HCT116 (cell line): ENCODE results near the gene NSMCE1. TPM values are rescaled to one million over a fixed set of nuclear protein-coding genes. Genes with fewer than 3 reads are reported as not detected.

ENCODE experiments used
- ATAC-seq: fragments of 200-7000 bp; cut with Tn5 transposase; 2 replicates; pipeline ENCODE4 v1.9.1; 2020; ENCODE audit warnings: mild to moderate bottlenecking, moderate library complexity
- BruUV-seq: library from RNA; stranded (reverse); fragments of 400-500 nt; replicated peaks from 2 replicates; lab custom pipeline; 2021; lab: Mats Ljungman, UMichigan
- CTCF ChIA-PET: fragments of 300-600 bp; sonication (Branson Sonifier 250); formaldehyde crosslinking; loops from one replicate; lab custom pipeline; 2021; ENCODE audit warnings: antibody characterized with exemption; lab: Charles Lee
- POLR2A ChIA-PET: fragments of 300-600, 350-600 bp; sonication (Branson Sonifier 250); formaldehyde crosslinking; loops from one replicate; lab custom pipeline; 2021; ENCODE audit warnings: antibody characterized with exemption; lab: Charles Lee
- RAD21 ChIA-PET, 2 experiments: fragments of 300-600 bp; sonication (Branson Sonifier 250); formaldehyde crosslinking; loops; one replicate each; lab custom pipeline; 2023; ENCODE audit warnings: low total read pairs in 2 of 2; ENCODE audit not compliant: uncharacterized antibody in 2 of 2, unreplicated experiment in 2 of 2, low non-redundant PET in 1 of 2; lab: Charles Lee
- DNase-seq: peaks from one replicate; pipeline ENCODE4 v3.0.0-alpha.2; 2010; ENCODE audit warnings: low read depth, low spot score
- H2AFZ ChIP-seq: fragments of 200-600 bp; shearing (Covaris generic), sonication (generic); 2 replicates; pipeline ENCODE4 v1.6.1; 2017; ENCODE audit warnings: low read depth, mixed run types, mixed read lengths, antibody characterized with exemption, low read length; ENCODE audit not compliant: poor library complexity, severe bottlenecking
- H3K27ac ChIP-seq: 2 replicates; pipeline ENCODE4 v1.5.1; 2012; ENCODE audit warnings: low read depth, low read length
- H3K27me3 ChIP-seq: fragments of 200-600 bp; sonication (generic); 2 replicates; pipeline ENCODE4 v1.6.1; 2016; ENCODE audit warnings: mixed run types, low read length, mixed read lengths; ENCODE audit not compliant: insufficient read depth
- H3K36me3 ChIP-seq, 2 experiments: fragments of 200-500 bp in 1 of 2; fragments of 200-600 bp in 1 of 2; sonication (Bioruptor generic) in 1 of 2; sonication (generic) in 1 of 2; 2 replicates each; pipeline versions ENCODE4 v1.5.1 to v1.6.1; 2014 to 2016; ENCODE audit warnings: low read length in 2 of 2, inconsistent platforms in 1 of 2, mixed read lengths in 1 of 2, mixed run types in 1 of 2; ENCODE audit not compliant: insufficient read depth in 2 of 2, control insufficient read depth in 1 of 2
- H3K4me1 ChIP-seq, 2 experiments: fragments of 200-600 bp in 1 of 2; sonication (generic) in 1 of 2; 2 replicates each; pipeline versions ENCODE4 v1.5.1 to v1.6.1; 2012 to 2017; ENCODE audit warnings: low read length in 2 of 2, inconsistent platforms in 1 of 2, mild to moderate bottlenecking in 1 of 2, mixed read lengths in 1 of 2, mixed run types in 1 of 2, moderate library complexity in 1 of 2; ENCODE audit not compliant: insufficient read depth in 2 of 2, control insufficient read depth in 1 of 2
- H3K4me2 ChIP-seq: fragments of 200-600 bp; sonication (generic); 2 replicates; pipeline ENCODE4 v1.6.1; 2017; ENCODE audit warnings: mixed run types, low read length, mixed read lengths
- H3K4me3 ChIP-seq, 2 experiments: fragments of 200-600 bp in 1 of 2; sonication (generic) in 1 of 2; replicated peaks in 1 of 2; 2 replicates each; pipeline ENCODE4 v1.5.1; 2011 to 2016; ENCODE audit warnings: low read length in 2 of 2, control low read depth in 1 of 2, low read depth in 1 of 2, mild to moderate bottlenecking in 1 of 2, mixed read lengths in 1 of 2, mixed run types in 1 of 2
- H3K79me2 ChIP-seq: fragments of 200-600 bp; sonication (generic); 2 replicates; pipeline ENCODE4 v1.6.1; 2017; ENCODE audit warnings: mild to moderate bottlenecking, mixed run types, low read length, moderate library complexity, mixed read lengths; ENCODE audit not compliant: insufficient read depth
- H3K9ac ChIP-seq: fragments of 200-600 bp; sonication (generic); 2 replicates; pipeline ENCODE4 v1.6.1; 2016; ENCODE audit warnings: low read length, mixed read lengths
- H3K9me2 ChIP-seq: fragments of 200-600 bp; sonication (generic), shearing (Covaris generic); 2 replicates; pipeline ENCODE4 v1.6.1; 2017; ENCODE audit warnings: mixed run types, mild to moderate bottlenecking, moderate library complexity; ENCODE audit not compliant: insufficient read depth
- H3K9me3 ChIP-seq, 2 experiments: fragments of 200-500 bp in 1 of 2; fragments of 200-600 bp in 1 of 2; sonication (Bioruptor generic) in 1 of 2; sonication (generic) in 1 of 2; 2 replicates each; pipeline ENCODE4 v1.6.1; 2014 to 2017; ENCODE audit warnings: low read length in 2 of 2, mixed read lengths in 2 of 2, inconsistent platforms in 1 of 2, low read depth in 1 of 2, mild to moderate bottlenecking in 1 of 2, mixed run types in 1 of 2, moderate library complexity in 1 of 2; ENCODE audit not compliant: control insufficient read depth in 1 of 2, insufficient read depth in 1 of 2
- H4K20me1 ChIP-seq: fragments of 200-600 bp; sonication (generic), shearing (Covaris generic); 2 replicates; pipeline ENCODE4 v1.6.1; 2017; ENCODE audit warnings: mixed run types, mild to moderate bottlenecking, moderate library complexity; ENCODE audit not compliant: insufficient read depth
- CBX3 ChIP-seq: IDR thresholded peaks from 2 replicates; pipeline ENCODE4 v1.6.1; 2012; ENCODE audit warnings: low read depth
- CEBPB ChIP-seq: IDR thresholded peaks from 2 replicates; pipeline ENCODE4 v1.6.1; 2012; ENCODE audit warnings: low read depth
- MAX ChIP-seq: IDR thresholded peaks from 2 replicates; pipeline ENCODE4 v1.6.1; 2012
- POLR2AphosphoS5 ChIP-seq: IDR thresholded peaks from 2 replicates; pipeline ENCODE4 v1.6.1; 2011; ENCODE audit warnings: mild to moderate bottlenecking, low read depth, low read length, moderate library complexity
- SIN3A ChIP-seq: IDR thresholded peaks from 2 replicates; pipeline ENCODE4 v1.6.1; 2012; ENCODE audit warnings: low read depth
- SRF ChIP-seq: IDR thresholded peaks from 2 replicates; pipeline ENCODE4 v1.6.1; 2012; ENCODE audit warnings: low read depth
- TCF7L2 ChIP-seq: IDR thresholded peaks from 2 replicates; pipeline ENCODE4 v1.7.0; 2011; ENCODE audit warnings: borderline replicate concordance, inconsistent platforms; ENCODE audit not compliant: insufficient read depth, insufficient read length; ENCODE audit errors: extremely low read depth
- ZBTB33 ChIP-seq: IDR thresholded peaks from 2 replicates; pipeline ENCODE4 v1.6.1; 2011; ENCODE audit warnings: mild to moderate bottlenecking, low read length, moderate library complexity; ENCODE audit not compliant: insufficient replicate concordance; ENCODE audit errors: extremely low read depth
- ZFX ChIP-seq: fragments of 450-650 bp; IDR thresholded peaks from 2 replicates; pipeline ENCODE4 v1.6.1; 2017
- intact Hi-C: fragments of 100-400 bp; cut with micrococcal nuclease; formaldehyde crosslinking; loops from 2 replicates; pipeline ENCODE4 v1.10.0; 2022
- total RNA-seq: library from RNA; stranded (reverse); gene quantifications from one replicate; pipeline ENCODE4 v1.2.1, GENCODE V29; 2021; ENCODE audit not compliant: unreplicated experiment

Gene NSMCE1
- total RNA-seq, 1 experiment from 2014 or later: 85.6 TPM

- CTCF ChIA-PET: interaction anchor here (3.5 kb wide), 1 partner anchor 128 kb away, joined by 18 read pairs; no protein-coding TSS in a partner anchor
Observed at GRCh38 chr16:27239906-27240655, 28.5 kb downstream of the NSMCE1 start.

More at GRCh38 chr16:27239906-27240655, 28.5 kb downstream of the NSMCE1 start:
- DNase-seq (no peak), ATAC-seq (no peak)
- H2AFZ ChIP-seq: no peak overlapping the region
- no peak for TF ChIP-seq SIN3A
- TF ChIP-seq CEBPB: no peak
- no peak for TF ChIP-seq MAX
- no peak for TF ChIP-seq TCF7L2
- no peak for TF ChIP-seq ZFX
- no peak for TF ChIP-seq POLR2AphosphoS5
- TF ChIP-seq SRF: no peak
- TF ChIP-seq ZBTB33: no peak
- TF ChIP-seq CBX3: no peak
- TF ChIP-seq, all 23 proteins: peak for 0
- Histone ChIP-seq H4K20me1 (no peaks in the 10 kb centered on the region), H3K4me2 (no peak overlapping the region), H3K27me3 (no peaks in the 10 kb centered on the region), H3K9ac (no peak overlapping the region), H3K9me2 (no peaks in the 10 kb centered on the region), H3K79me2 (no peaks in the 10 kb centered on the region; the same call in 1 of the 2 replicates), H3K27ac (no peak overlapping the region), H3K4me3 (no peak overlapping the region), H3K4me1 (peaks cover 13 to 53% of the 10 kb centered on the region in 2 experiments; a peak in 3 of 4 replicates), H3K36me3 (no peaks in the 10 kb centered on the region; a peak in 1 of 4 replicates), H3K9me3 (no peaks in the 10 kb centered on the region)
- BruUV-seq: no TSS peak
- intact Hi-C loops: loop anchor here (5.0 kb wide), 1 partner anchor 217 kb away; no protein-coding TSS in a partner anchor
- ChIA-PET POLR2A (interaction anchor here (1.2 kb wide), 1 partner anchor 36 kb away, joined by 3 read pairs; no protein-coding TSS in a partner anchor), RAD21 (no interaction called here)
